ENCODE results near the gene BMX. TPM values are rescaled to one million over a fixed set of nuclear protein-coding genes. Genes with fewer than 3 reads are reported as not detected.

Gene BMX
- total and polyA plus RNA-seq, 3 donors from 2014 or later, result 0.12 to 1.2 (median 0.55) TPM

Other genes with a start within 250 kb of the BMX start
- 10 to 100 TPM; 83.0 to 88.8 TPM for gene ASB9, start 230.7 kb upstream of the BMX start, total RNA-seq
- 63.9 TPM for gene ASB9, start 230.7 kb upstream of the BMX start, polyA plus RNA-seq (ENCODE audit: insufficient read depth, low read depth, low replicate concordance)
- not detected for gene ASB11, start 185.2 kb upstream of the BMX start, total RNA-seq
- gene ASB11, start 185.2 kb upstream of the BMX start, polyA plus RNA-seq (ENCODE audit: insufficient read depth, low read depth, low replicate concordance), result not detected
- 10 to 100 TPM; 13.0 to 17.0 TPM for gene PIGA, start 165.3 kb upstream of the BMX start, total RNA-seq
- gene PIGA, start 165.3 kb upstream of the BMX start, polyA plus RNA-seq (ENCODE audit: insufficient read depth, low read depth, low replicate concordance), result 8.1 TPM
- gene VEGFD, start 116.4 kb upstream of the BMX start, total RNA-seq, result 1 to 10 TPM in 1 of 2 donors, under 1 TPM in 1; 0.74 to 1.5 TPM
- gene VEGFD, start 116.4 kb upstream of the BMX start, polyA plus RNA-seq (ENCODE audit: insufficient read depth, low read depth, low replicate concordance), result 1.3 TPM
- gene PIR, start 7.5 kb upstream of the BMX start, total RNA-seq, result 10 to 100 TPM in 1 of 2 donors, 1 to 10 TPM in 1; 9.7 to 10.3 TPM
- 11.0 TPM for gene PIR, start 7.5 kb upstream of the BMX start, polyA plus RNA-seq (ENCODE audit: insufficient read depth, low read depth, low replicate concordance)
- 100 to 1,000 TPM; 116 to 119 TPM for gene ACE2, start 100.2 kb downstream of the BMX start, total RNA-seq
- gene ACE2, start 100.2 kb downstream of the BMX start, polyA plus RNA-seq (ENCODE audit: insufficient read depth, low read depth, low replicate concordance), result 78.9 TPM
- 1 to 10 TPM; 1.6 to 1.9 TPM for gene CLTRN, start 164.0 kb downstream of the BMX start, total RNA-seq
- 2.3 TPM for gene CLTRN, start 164.0 kb downstream of the BMX start, polyA plus RNA-seq (ENCODE audit: insufficient read depth, low read depth, low replicate concordance)
- 10 to 100 TPM; 45.5 to 53.1 TPM for gene CA5B, start 237.5 kb downstream of the BMX start, total RNA-seq
- 25.1 TPM for gene CA5B, start 237.5 kb downstream of the BMX start, polyA plus RNA-seq (ENCODE audit: insufficient read depth, low read depth, low replicate concordance)